Sigmoid colon (tissue), 4 donors: Measurements from ENCODE around the gene FABP6.

Experiments
- EP300 ChIP-seq, 4 donors: sonication (generic); formaldehyde crosslinking; IDR thresholded peaks; one replicate each; pipeline ENCODE4 v1.6.1; 2017; ENCODE audit warnings: antibody characterized with exemption in 4 of 4
- POLR2A ChIP-seq, 2 donors: fragments of 450-650 bp; IDR thresholded peaks; one replicate each; pipeline ENCODE4 v1.6.1; 2016; ENCODE audit warnings: antibody characterized with exemption in 2 of 2, mild to moderate bottlenecking in 2 of 2, moderate library complexity in 2 of 2
- POLR2AphosphoS5 ChIP-seq, 4 donors: sonication (generic); formaldehyde crosslinking; IDR thresholded peaks; one replicate each; pipeline ENCODE4 v1.6.1; 2017; ENCODE audit warnings: antibody characterized with exemption in 4 of 4
- TF ChIP-seq, protein P1 (sequence below), 4 experiments: fragments of 450-650 bp in 3 of 4; fragments of 200-600 bp in 1 of 4; IDR thresholded peaks; one replicate each; pipeline ENCODE4 v1.5.1; 2016 to 2019; ENCODE audit warnings: antibody characterized with exemption in 4 of 4, mild to moderate bottlenecking in 3 of 4, moderate library complexity in 2 of 4

DNA sequence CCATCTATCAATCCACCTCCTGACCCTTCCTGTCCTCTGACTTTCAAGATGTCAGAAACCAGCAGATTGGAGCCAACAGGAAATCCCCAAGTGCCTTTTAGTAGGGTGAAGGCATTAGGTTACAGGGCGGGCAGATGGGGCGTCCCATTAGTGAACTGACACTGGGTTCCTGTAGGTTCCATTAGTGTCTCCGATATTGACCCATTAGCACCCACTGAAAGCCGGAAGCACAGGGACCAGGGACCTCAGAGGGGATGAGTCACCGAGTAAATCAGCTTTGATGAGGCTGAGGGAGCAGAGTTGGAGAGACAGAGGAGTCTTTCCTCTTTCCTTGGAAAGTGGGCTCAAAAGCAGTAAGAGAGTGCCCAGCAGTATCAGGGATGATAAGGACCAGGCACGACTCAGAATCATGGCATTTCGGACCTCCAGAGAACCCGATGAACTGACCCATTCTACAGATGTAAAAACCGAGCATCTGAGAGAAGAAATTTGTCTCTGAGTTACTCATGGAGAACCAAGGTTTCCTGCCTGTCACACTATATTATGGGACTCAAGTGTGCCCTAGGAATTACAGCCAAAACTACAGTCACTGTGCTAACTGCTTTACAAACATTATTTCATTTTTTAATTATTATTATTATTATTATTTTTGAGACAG, 47.2 kb upstream of the FABP6 start:
- TF ChIP-seq, protein P1, sequence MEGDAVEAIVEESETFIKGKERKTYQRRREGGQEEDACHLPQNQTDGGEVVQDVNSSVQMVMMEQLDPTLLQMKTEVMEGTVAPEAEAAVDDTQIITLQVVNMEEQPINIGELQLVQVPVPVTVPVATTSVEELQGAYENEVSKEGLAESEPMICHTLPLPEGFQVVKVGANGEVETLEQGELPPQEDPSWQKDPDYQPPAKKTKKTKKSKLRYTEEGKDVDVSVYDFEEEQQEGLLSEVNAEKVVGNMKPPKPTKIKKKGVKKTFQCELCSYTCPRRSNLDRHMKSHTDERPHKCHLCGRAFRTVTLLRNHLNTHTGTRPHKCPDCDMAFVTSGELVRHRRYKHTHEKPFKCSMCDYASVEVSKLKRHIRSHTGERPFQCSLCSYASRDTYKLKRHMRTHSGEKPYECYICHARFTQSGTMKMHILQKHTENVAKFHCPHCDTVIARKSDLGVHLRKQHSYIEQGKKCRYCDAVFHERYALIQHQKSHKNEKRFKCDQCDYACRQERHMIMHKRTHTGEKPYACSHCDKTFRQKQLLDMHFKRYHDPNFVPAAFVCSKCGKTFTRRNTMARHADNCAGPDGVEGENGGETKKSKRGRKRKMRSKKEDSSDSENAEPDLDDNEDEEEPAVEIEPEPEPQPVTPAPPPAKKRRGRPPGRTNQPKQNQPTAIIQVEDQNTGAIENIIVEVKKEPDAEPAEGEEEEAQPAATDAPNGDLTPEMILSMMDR (IDR thresholded peaks at IDR 0.05): no peak
- TF ChIP-seq POLR2A (IDR thresholded peaks at IDR 0.05): no peak
- TF ChIP-seq POLR2AphosphoS5 (IDR thresholded peaks at IDR 0.05): no peak
- TF ChIP-seq EP300 (IDR thresholded peaks at IDR 0.05): no peak
